Uterus (tissue), 4 donors: ENCODE measurements around the gene RNF144B. TPM values are rescaled to one million over a fixed set of nuclear protein-coding genes. Genes with fewer than 3 reads are reported as not detected.

Source experiments
- DNase-seq, 2 donors: peaks; one replicate each; pipeline ENCODE4 v3.0.0-alpha.2; 2019 to 2020
- H3K27ac ChIP-seq, 2 donors: fragments of 200-600 bp; sonication (generic); 1 replicate in 1 of 2; 2 replicates in 1 of 2; pipeline ENCODE4 v1.5.1; 2016 to 2018
- H3K27me3 ChIP-seq, 2 donors: fragments of 200-600 bp; sonication (generic); one replicate each; pipeline ENCODE4 v1.5.1; 2018 to 2019; ENCODE audit warnings: control low read depth in 1 of 2
- H3K36me3 ChIP-seq, 2 donors: fragments of 200-600 bp; sonication (generic); one replicate each; pipeline ENCODE4 v1.5.1; 2019; ENCODE audit warnings: control low read depth in 1 of 2
- H3K4me1 ChIP-seq, 2 donors: fragments of 200-600 bp; sonication (generic); one replicate each; pipeline ENCODE4 v1.5.1; 2018 to 2019; ENCODE audit warnings: control low read depth in 1 of 2
- H3K4me3 ChIP-seq, 2 donors: fragments of 200-600 bp; sonication (generic); 1 replicate in 1 of 2; 2 replicates in 1 of 2; pipeline ENCODE4 v1.5.1; 2018 to 2019; ENCODE audit warnings: mild to moderate bottlenecking in 1 of 2
- H3K9me3 ChIP-seq, 2 donors: fragments of 200-600 bp; sonication (generic); one replicate each; pipeline ENCODE4 v1.5.1; 2019; ENCODE audit warnings: control low read depth in 1 of 2
- CTCF ChIP-seq, 4 experiments: fragments of 200-600 bp in 2 of 4; fragments of 450-650 bp in 2 of 4; sonication (generic) in 2 of 4; IDR thresholded peaks; one replicate each; pipeline ENCODE4 v1.5.1; 2016 to 2019; ENCODE audit warnings: antibody characterized with exemption in 4 of 4, mild to moderate bottlenecking in 2 of 4, moderate library complexity in 1 of 4
- POLR2A ChIP-seq, 2 donors: fragments of 450-650 bp; IDR thresholded peaks; one replicate each; pipeline ENCODE4 v1.6.1; 2016; ENCODE audit warnings: antibody characterized with exemption in 2 of 2, mild to moderate bottlenecking in 1 of 2, moderate library complexity in 1 of 2
- intact Hi-C: fragments of 100-400 bp; cut with DNase I; formaldehyde crosslinking; loops from one replicate; pipeline ENCODE4 v1.15.1; 2023; ENCODE audit warnings: low total_unique reads
- total RNA-seq, 4 donors: library from RNA; depleted of rRNA in 3 of 4; stranded (reverse); fragments of >200 nt in 3 of 4; gene quantifications; one replicate each; pipeline versions ENCODE4 v1.1.0 to v1.2.4, GENCODE V29; 2014 to 2023
- donor health status: DM: yes; HTN: yes; CAD: no.

The RNF144B gene
- total RNA-seq, 4 donors from 2014 or later: 8.2 to 35.7 (median 23.1) TPM

- Histone ChIP-seq H3K27me3 (no peaks in the 10 kb centered on the region), H3K4me3 (no peak overlapping the region), H3K4me1 (no peaks in the 10 kb centered on the region), H3K36me3 (no peaks in the 10 kb centered on the region), H3K27ac (no peak overlapping the region), H3K9me3 (no peaks in the 10 kb centered on the region)
- TF ChIP-seq CTCF (IDR thresholded peaks at IDR 0.05) (no peak), POLR2A (IDR thresholded peaks at IDR 0.05) (no peak)
- intact Hi-C loops: no loop called here
- DNase-seq: no peak
Measured at GRCh38 chr6:18384621-18385020, 2.5 kb upstream of the RNF144B start.

GRCh38 chr6:18386298-18386976 is 713 bp upstream of the RNF144B start:
- intact Hi-C loops: no loop called here
- TF ChIP-seq POLR2A (IDR thresholded peaks at IDR 0.05): no peak
- no peak for TF ChIP-seq CTCF (IDR thresholded peaks at IDR 0.05)
- H3K4me3 ChIP-seq: peak overlapping the region in 1 of 2 donors; percentile 30
- no peaks in the 10 kb centered on the region for H3K27me3 ChIP-seq
- peak overlapping the region; percentile 44 to 47 for H3K27ac ChIP-seq
- no peaks in the 10 kb centered on the region for H3K36me3 ChIP-seq
- H3K9me3 ChIP-seq: no peaks in the 10 kb centered on the region
- peak in 1 of 2 donors; percentile 32 for DNase-seq
- no peaks in the 10 kb centered on the region for H3K4me1 ChIP-seq

- TF ChIP-seq CTCF (IDR thresholded peaks at IDR 0.05) (no peak), POLR2A (IDR thresholded peaks at IDR 0.05) (no peak)
- H3K27ac ChIP-seq: peak overlapping the region; percentile 29 to 44
Measured at GRCh38 chr6:18388271-18388670, 1.1 kb downstream of the RNF144B start.

GRCh38 chr6:18388942-18389341 is 1.8 kb downstream of the RNF144B start:
- Histone ChIP-seq H3K36me3 (no peaks in the 10 kb centered on the region), H3K27me3 (no peaks in the 10 kb centered on the region), H3K4me3 (peak overlapping the region; percentile 1 to 45), H3K4me1 (no peaks in the 10 kb centered on the region), H3K27ac (peak overlapping the region; percentile 29 to 44), H3K9me3 (no peaks in the 10 kb centered on the region)
- no peak for DNase-seq
- no peak for TF ChIP-seq POLR2A (IDR thresholded peaks at IDR 0.05)
- intact Hi-C loops: no loop called here

More at GRCh38 chr6:18388271-18388670, 1.1 kb downstream of the RNF144B start:
- intact Hi-C loops: no loop called here
- Histone ChIP-seq H3K4me3 (peak overlapping the region; percentile 1 to 45), H3K9me3 (no peaks in the 10 kb centered on the region), H3K36me3 (no peaks in the 10 kb centered on the region), H3K27me3 (no peaks in the 10 kb centered on the region), H3K4me1 (no peaks in the 10 kb centered on the region)
- no peak for DNase-seq

- Histone ChIP-seq H3K27ac (peak overlapping the region; percentile 29 to 44), H3K27me3 (no peaks in the 10 kb centered on the region), H3K4me3 (peak overlapping the region in 1 of 2 donors; percentile 1), H3K9me3 (no peaks in the 10 kb centered on the region), H3K4me1 (no peaks in the 10 kb centered on the region), H3K36me3 (no peaks in the 10 kb centered on the region)
- TF ChIP-seq CTCF (IDR thresholded peaks at IDR 0.05): no peak
- no peak for TF ChIP-seq POLR2A (IDR thresholded peaks at IDR 0.05)
- intact Hi-C loops: no loop called here
- DNase-seq: no peak
Measured at GRCh38 chr6:18389479-18389878, 2.3 kb downstream of the RNF144B start.
